BE2C (cell line): ENCODE results near the gene FAM168B.

Source experiments
- DNase-seq: peaks from one replicate; pipeline ENCODE4 v3.0.0-alpha.2; 2020
- H3K27me3 ChIP-seq: fragments of 250-450 bp; sonication (Bioruptor Pico); 2 replicates; pipeline ENCODE4 v1.5.1; 2020; ENCODE audit warnings: mild to moderate bottlenecking
- H3K36me3 ChIP-seq: fragments of 250-450 bp; sonication (Bioruptor Pico); 2 replicates; pipeline ENCODE4 v1.5.1; 2020; ENCODE audit warnings: mild to moderate bottlenecking
- H3K4me1 ChIP-seq: fragments of 250-450 bp; sonication (Bioruptor Pico); 2 replicates; pipeline ENCODE4 v1.5.1; 2020
- H3K4me3 ChIP-seq: 2 replicates; pipeline ENCODE4 v1.5.1; 2011; ENCODE audit warnings: low read depth, low read length
- H3K9me3 ChIP-seq: fragments of 250-450 bp; sonication (Bioruptor Pico); 2 replicates; pipeline ENCODE4 v1.5.1; 2020
- TF ChIP-seq, protein P1 (sequence below): IDR thresholded peaks from 2 replicates; pipeline ENCODE4 v1.5.1; 2012; ENCODE audit warnings: mild to moderate bottlenecking, low read depth, low read length

FAM168B gene

DNA sequence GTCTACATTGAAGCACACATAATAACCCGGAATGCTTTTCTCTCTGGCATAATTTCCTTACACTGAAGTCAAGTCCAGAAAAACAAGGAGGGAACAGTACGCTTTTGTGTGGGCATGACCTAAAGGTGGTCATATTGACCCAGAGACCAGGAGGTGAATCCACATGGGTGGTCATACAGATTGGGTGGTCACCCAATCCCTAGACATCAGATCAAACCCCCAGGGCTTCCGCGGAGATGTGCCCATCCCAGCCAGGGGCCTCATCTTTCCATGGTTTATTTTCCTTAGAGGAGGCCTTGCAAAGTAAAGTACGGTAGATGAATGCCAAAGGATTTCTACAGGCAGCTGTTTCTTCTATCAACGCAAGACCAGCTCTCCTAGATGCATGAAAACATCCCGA is 38.8 kb downstream of the FAM168B start:
- TF ChIP-seq, protein P1, sequence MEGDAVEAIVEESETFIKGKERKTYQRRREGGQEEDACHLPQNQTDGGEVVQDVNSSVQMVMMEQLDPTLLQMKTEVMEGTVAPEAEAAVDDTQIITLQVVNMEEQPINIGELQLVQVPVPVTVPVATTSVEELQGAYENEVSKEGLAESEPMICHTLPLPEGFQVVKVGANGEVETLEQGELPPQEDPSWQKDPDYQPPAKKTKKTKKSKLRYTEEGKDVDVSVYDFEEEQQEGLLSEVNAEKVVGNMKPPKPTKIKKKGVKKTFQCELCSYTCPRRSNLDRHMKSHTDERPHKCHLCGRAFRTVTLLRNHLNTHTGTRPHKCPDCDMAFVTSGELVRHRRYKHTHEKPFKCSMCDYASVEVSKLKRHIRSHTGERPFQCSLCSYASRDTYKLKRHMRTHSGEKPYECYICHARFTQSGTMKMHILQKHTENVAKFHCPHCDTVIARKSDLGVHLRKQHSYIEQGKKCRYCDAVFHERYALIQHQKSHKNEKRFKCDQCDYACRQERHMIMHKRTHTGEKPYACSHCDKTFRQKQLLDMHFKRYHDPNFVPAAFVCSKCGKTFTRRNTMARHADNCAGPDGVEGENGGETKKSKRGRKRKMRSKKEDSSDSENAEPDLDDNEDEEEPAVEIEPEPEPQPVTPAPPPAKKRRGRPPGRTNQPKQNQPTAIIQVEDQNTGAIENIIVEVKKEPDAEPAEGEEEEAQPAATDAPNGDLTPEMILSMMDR = no peak
- DNase-seq = no peak
- H3K9me3 ChIP-seq = no peaks in the 10 kb centered on the region
- peaks cover 3% of the 10 kb centered on the region for H3K36me3 ChIP-seq
- no peaks in the 10 kb centered on the region for H3K27me3 ChIP-seq
- H3K4me1 ChIP-seq = no peaks in the 10 kb centered on the region
- no peak overlapping the region for H3K4me3 ChIP-seq

DNA sequence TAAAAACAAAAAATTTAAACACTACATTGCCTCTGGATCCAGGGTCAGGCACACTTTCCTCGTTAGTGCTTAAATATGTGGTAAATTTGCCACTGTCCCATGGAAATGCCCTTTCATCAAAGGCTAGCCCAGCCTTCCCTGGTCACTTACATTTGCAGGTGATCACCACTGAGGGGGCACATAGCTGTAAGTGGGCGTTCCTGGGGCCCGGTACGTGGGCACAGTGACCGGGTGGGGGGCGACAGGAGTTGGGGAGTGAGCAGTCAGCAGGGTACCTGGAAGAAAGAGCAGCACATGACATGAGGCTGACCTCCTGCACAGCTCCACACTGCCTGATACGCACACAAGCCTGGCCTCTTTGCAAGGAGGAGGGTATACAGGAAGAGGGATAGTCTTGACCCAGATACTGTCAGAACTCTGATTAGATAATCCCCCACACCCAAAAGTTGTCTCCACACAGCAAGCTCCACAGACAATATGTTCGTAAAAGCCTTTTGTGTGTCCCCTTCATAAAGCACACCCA is 40.5 kb downstream of the FAM168B start:
- H3K4me1 ChIP-seq = no peaks in the 10 kb centered on the region
- no peaks in the 10 kb centered on the region for H3K27me3 ChIP-seq
- TF ChIP-seq, protein P1 = no peak
- DNase-seq = no peak
- H3K36me3 ChIP-seq = peaks cover 3% of the 10 kb centered on the region
- no peak overlapping the region for H3K4me3 ChIP-seq
- no peaks in the 10 kb centered on the region for H3K9me3 ChIP-seq

DNA sequence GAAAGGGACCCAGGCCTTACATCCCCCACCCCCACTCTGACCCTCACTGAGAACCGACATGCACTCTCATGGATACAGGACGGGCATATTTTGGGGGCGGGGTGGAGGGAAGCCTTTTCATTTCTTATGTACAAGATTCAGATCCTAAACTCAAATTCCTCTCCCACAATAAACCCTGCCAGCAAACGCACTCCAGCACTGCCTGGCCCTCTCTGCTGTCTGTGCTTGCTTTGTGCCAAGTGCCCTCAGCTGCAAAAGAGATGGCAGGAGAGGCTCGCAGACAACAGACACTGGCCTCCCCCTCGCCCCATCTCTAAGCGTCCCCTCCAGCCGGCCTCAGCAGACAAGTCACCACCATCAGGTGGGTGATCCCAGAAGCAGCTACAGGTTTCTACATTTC is 42.4 kb downstream of the FAM168B start:
- H3K36me3 ChIP-seq = peaks cover 7% of the 10 kb centered on the region

DNA sequence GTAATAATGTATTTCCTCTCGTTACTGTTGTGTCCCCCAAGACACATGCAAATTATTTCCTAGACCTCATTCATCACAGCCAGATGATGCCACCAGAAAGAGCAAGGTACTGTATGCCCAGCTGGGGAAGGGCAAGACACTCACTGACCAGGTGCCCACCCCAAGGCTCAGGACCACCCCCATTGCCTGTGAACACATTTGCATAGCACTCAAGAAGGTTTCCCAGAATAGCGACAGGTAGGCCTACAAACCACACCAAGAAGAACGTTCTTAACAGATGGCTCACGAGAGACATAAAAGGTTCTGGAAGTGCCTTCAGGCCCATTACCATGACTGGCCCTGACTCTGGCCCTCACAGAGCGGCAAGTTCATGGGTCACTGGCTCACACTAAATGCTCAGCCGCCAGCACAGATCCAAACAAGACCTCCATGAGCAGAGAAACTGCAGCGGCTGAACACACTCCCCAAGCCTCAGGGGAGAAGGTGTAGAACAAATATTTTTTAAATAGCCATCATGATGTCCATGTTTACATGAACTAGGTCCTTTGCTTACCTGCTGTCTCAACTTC is 44.0 kb downstream of the FAM168B start:
- H3K27me3 ChIP-seq = no peaks in the 10 kb centered on the region
- TF ChIP-seq, protein P1 = no peak
- DNase-seq = no peak
- H3K36me3 ChIP-seq = peaks cover 7% of the 10 kb centered on the region
- no peaks in the 10 kb centered on the region for H3K4me1 ChIP-seq
- no peaks in the 10 kb centered on the region for H3K9me3 ChIP-seq
- no peak overlapping the region for H3K4me3 ChIP-seq

More for the DNA sequence above, 42.4 kb downstream of the FAM168B start:
- Histone ChIP-seq H3K4me3 (no peak overlapping the region), H3K27me3 (no peaks in the 10 kb centered on the region), H3K4me1 (no peaks in the 10 kb centered on the region), H3K9me3 (no peaks in the 10 kb centered on the region)
- TF ChIP-seq, protein P1 = no peak
- DNase-seq = no peak

DNA sequence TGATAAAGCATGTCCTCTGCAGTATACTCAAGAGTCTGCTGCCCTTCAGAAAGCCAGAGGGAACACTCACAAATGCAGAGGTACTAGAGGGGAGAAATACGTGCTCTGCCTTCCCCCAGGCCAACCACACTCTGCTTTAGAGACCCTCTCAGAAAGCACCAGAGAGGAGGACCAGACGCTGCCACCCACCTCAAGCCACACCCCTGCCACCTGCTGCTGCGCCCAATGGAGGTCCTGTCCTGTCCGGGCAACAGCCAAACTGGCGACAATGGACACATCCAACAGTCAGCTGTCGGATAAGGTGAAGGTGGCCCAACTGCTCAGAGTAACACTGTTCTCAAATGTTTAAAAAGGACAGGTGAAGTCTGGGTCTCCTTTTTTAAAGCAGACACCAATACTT is 44.6 kb downstream of the FAM168B start:
- no peaks in the 10 kb centered on the region for H3K27me3 ChIP-seq
- no peak overlapping the region for H3K4me3 ChIP-seq
- no peaks in the 10 kb centered on the region for H3K9me3 ChIP-seq
- no peaks in the 10 kb centered on the region for H3K4me1 ChIP-seq
- DNase-seq = no peak
- TF ChIP-seq, protein P1 = no peak
- H3K36me3 ChIP-seq = peaks cover 7% of the 10 kb centered on the region

DNA sequence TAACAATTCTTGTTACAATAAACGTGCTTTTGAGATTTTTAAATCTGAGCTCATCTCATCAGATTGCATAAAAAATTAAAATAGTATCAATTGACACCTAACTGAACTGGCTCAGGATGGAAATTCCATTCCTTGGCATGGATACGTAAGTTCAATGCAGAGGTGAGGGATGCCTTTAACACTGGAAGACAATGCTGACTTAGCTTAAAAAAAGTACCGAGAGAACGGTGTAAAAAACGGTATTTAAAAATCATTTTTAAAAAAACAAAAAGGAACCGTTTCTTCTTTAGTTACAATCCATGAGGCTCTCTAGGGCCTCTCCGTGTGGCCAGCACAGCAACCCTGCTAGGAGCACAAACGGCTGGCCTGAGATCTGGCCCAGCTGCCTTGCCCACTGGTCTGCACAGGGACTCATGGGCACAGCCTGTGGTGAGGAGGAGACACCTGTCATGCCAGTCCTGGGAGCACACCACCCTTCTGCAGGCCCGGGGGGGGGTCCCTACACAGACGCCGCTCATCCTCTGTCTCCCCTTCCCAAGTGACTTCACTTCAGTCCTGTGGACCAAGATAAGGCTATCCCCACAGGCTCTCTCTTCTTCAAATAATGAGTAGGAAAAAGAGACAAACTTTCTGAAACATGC is 45.2 kb downstream of the FAM168B start:
- H3K9me3 ChIP-seq = no peaks in the 10 kb centered on the region
- TF ChIP-seq, protein P1 = no peak
- no peak overlapping the region for H3K4me3 ChIP-seq
- H3K27me3 ChIP-seq = no peaks in the 10 kb centered on the region
- no peaks in the 10 kb centered on the region for H3K4me1 ChIP-seq
- peaks cover 7% of the 10 kb centered on the region for H3K36me3 ChIP-seq
- no peak for DNase-seq
